Measurements from ENCODE around the gene ORAI1. TPM values are rescaled to one million over a fixed set of nuclear protein-coding genes. Genes with fewer than 3 reads are reported as not detected.

ORAI1 gene
- total and polyA plus RNA-seq, 2 experiments from 2014 or later: 41.5 to 72.2 TPM

DNA sequence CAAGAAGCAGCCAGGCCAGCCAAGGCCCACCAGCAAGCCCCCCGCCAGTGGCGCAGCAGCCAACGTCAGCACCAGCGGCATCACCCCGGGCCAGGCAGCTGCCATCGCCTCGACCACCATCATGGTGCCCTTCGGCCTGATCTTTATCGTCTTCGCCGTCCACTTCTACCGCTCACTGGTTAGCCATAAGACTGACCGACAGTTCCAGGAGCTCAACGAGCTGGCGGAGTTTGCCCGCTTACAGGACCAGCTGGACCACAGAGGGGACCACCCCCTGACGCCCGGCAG is 15.0 kb downstream of the ORAI1 start:
- no peak for DNase-seq (ENCODE audit: low read depth in 1 of 2, low spot score in 1 of 2)

GRCh38 chr12:121648458-121649028 is 22.2 kb downstream of the ORAI1 start:
- Histone ChIP-seq H3K36me3 (no peaks in the 10 kb centered on the region), H3K4me1 (ENCODE audit: low read depth) (no peaks in the 10 kb centered on the region), H3K27ac (no peak overlapping the region), H3K9me3 (ENCODE audit: low read depth) (no peaks in the 10 kb centered on the region), H3K27me3 (no peaks in the 10 kb centered on the region), H3K4me3 (no peak overlapping the region)
- TF ChIP-seq CTCF (IDR thresholded peaks at IDR 0.05; ENCODE audit: low read depth, low read length): no peak
- DNase-seq (ENCODE audit: low read depth in 1 of 2, low spot score in 1 of 2): no peak

More for the DNA sequence above, 15.0 kb downstream of the ORAI1 start:
- no peaks in the 10 kb centered on the region for H3K27me3 ChIP-seq
- H3K4me1 ChIP-seq (ENCODE audit: low read depth): peaks cover 3% of the 10 kb centered on the region
- H3K9me3 ChIP-seq (ENCODE audit: low read depth): no peaks in the 10 kb centered on the region
- no peak overlapping the region for H3K4me3 ChIP-seq
- TF ChIP-seq CTCF (IDR thresholded peaks at IDR 0.05; ENCODE audit: low read depth, low read length): no peak
- H3K36me3 ChIP-seq: no peaks in the 10 kb centered on the region
- peak overlapping the region; percentile 68 for H3K27ac ChIP-seq

GRCh38 chr12:121649322-121649721 is 23.0 kb downstream of the ORAI1 start:
- no peaks in the 10 kb centered on the region for H3K27me3 ChIP-seq
- no peak for TF ChIP-seq CTCF (IDR thresholded peaks at IDR 0.05; ENCODE audit: low read depth, low read length)

GRCh38 chr12:121649819-121650353 is 23.6 kb downstream of the ORAI1 start:
- no peak for DNase-seq (ENCODE audit: low read depth in 1 of 2, low spot score in 1 of 2)
- Histone ChIP-seq H3K27ac (no peak overlapping the region), H3K36me3 (no peaks in the 10 kb centered on the region), H3K4me3 (no peak overlapping the region), H3K27me3 (no peaks in the 10 kb centered on the region), H3K9me3 (ENCODE audit: low read depth) (no peaks in the 10 kb centered on the region), H3K4me1 (ENCODE audit: low read depth) (no peaks in the 10 kb centered on the region)
- no peak for TF ChIP-seq CTCF (IDR thresholded peaks at IDR 0.05; ENCODE audit: low read depth, low read length)

More at GRCh38 chr12:121649322-121649721, 23.0 kb downstream of the ORAI1 start:
- no peak overlapping the region for H3K27ac ChIP-seq
- no peaks in the 10 kb centered on the region for H3K36me3 ChIP-seq
- DNase-seq (ENCODE audit: low read depth in 1 of 2, low spot score in 1 of 2): no peak
- no peaks in the 10 kb centered on the region for H3K4me1 ChIP-seq (ENCODE audit: low read depth)
- H3K9me3 ChIP-seq (ENCODE audit: low read depth): no peaks in the 10 kb centered on the region
- no peak overlapping the region for H3K4me3 ChIP-seq

GRCh38 chr12:121651320-121651719 is 25.0 kb downstream of the ORAI1 start:
- no peak overlapping the region for H3K4me3 ChIP-seq
- peak overlapping the region; percentile 27 for H3K27ac ChIP-seq
- no peaks in the 10 kb centered on the region for H3K36me3 ChIP-seq
- DNase-seq (ENCODE audit: low read depth in 1 of 2, low spot score in 1 of 2): no peak
- no peak for TF ChIP-seq CTCF (IDR thresholded peaks at IDR 0.05; ENCODE audit: low read depth, low read length)
- no peaks in the 10 kb centered on the region for H3K27me3 ChIP-seq
- no peaks in the 10 kb centered on the region for H3K9me3 ChIP-seq (ENCODE audit: low read depth)
- H3K4me1 ChIP-seq (ENCODE audit: low read depth): no peaks in the 10 kb centered on the region
